AML-193 (cell line): ENCODE results near the gene ALDH5A1.

Source experiments
- DNase-seq, 2 experiments: peaks; one replicate each; lab custom pipeline; 2025; lab: John Stamatoyannopoulos, UW

Gene ALDH5A1

GRCh38 chr6:24494821-24495795 is at the start of gene ALDH5A1:
Gene ALDH5A1 (plus strand): TSS chr6:24494969. CDS start chr6:24494997, 28 bp downstream.
- peak; percentile 78 to 86 for DNase-seq

- no peak for DNase-seq
Observed at GRCh38 chr6:24445704-24446103, 49.1 kb upstream of the ALDH5A1 start.

GRCh38 chr6:24446670-24447069 is 48.1 kb upstream of the ALDH5A1 start:
- DNase-seq: no peak

- DNase-seq: no peak
Observed at GRCh38 chr6:24448396-24448795, 46.4 kb upstream of the ALDH5A1 start.

- no peak for DNase-seq
Observed at GRCh38 chr6:24448828-24449525, 45.8 kb upstream of the ALDH5A1 start.

- no peak for DNase-seq
Observed at GRCh38 chr6:24451581-24452388, 43.0 kb upstream of the ALDH5A1 start.

- no peak for DNase-seq
Observed at GRCh38 chr6:24453921-24454320, 40.8 kb upstream of the ALDH5A1 start.

GRCh38 chr6:24454452-24454851 is 40.3 kb upstream of the ALDH5A1 start:
- no peak for DNase-seq

- no peak for DNase-seq
Observed at GRCh38 chr6:24455061-24455460, 39.7 kb upstream of the ALDH5A1 start.

GRCh38 chr6:24458134-24458533 is 36.6 kb upstream of the ALDH5A1 start:
- DNase-seq: no peak

GRCh38 chr6:24458941-24459340 is 35.8 kb upstream of the ALDH5A1 start:
- no peak for DNase-seq

- no peak for DNase-seq
Observed at GRCh38 chr6:24460966-24461365, 33.8 kb upstream of the ALDH5A1 start.

GRCh38 chr6:24464253-24465038 is 30.3 kb upstream of the ALDH5A1 start:
- no peak for DNase-seq

GRCh38 chr6:24469811-24470210 is 25.0 kb upstream of the ALDH5A1 start:
- no peak for DNase-seq

- no peak for DNase-seq
Observed at GRCh38 chr6:24472181-24472580, 22.6 kb upstream of the ALDH5A1 start.

- DNase-seq: no peak
Observed at GRCh38 chr6:24476631-24477030, 18.1 kb upstream of the ALDH5A1 start.

GRCh38 chr6:24477070-24477469 is 17.7 kb upstream of the ALDH5A1 start:
- no peak for DNase-seq

GRCh38 chr6:24478903-24479302 is 15.9 kb upstream of the ALDH5A1 start:
- DNase-seq: no peak

- DNase-seq: no peak
Observed at GRCh38 chr6:24480705-24481104, 14.1 kb upstream of the ALDH5A1 start.

GRCh38 chr6:24481449-24481848 is 13.3 kb upstream of the ALDH5A1 start:
- DNase-seq: no peak

GRCh38 chr6:24484657-24485323 is 10.0 kb upstream of the ALDH5A1 start:
- DNase-seq: peak; percentile 3 to 16
